HepG2 (cell line): Measurements from ENCODE around the gene VAV2. TPM values are rescaled to one million over a fixed set of nuclear protein-coding genes. Genes with fewer than 3 reads are reported as not detected.

Experiments
- AKAP8 ChIP-seq: sonication (generic); formaldehyde crosslinking; IDR thresholded peaks from 2 replicates; pipeline ENCODE4 v1.5.1; 2020; ENCODE audit warnings: mild to moderate bottlenecking, missing genetic modification reagents
- ARNTL ChIP-seq: sonication (generic); formaldehyde crosslinking; IDR thresholded peaks from 2 replicates; pipeline ENCODE4 v1.4.0; 2020; ENCODE audit warnings: mild to moderate bottlenecking, missing genetic modification reagents
- ERF ChIP-seq: IDR thresholded peaks from 2 replicates; pipeline ENCODE4 v1.6.1; 2018; ENCODE audit warnings: missing biosample characterization, missing genetic modification reagents
- FOXO1 ChIP-seq: sonication (generic); formaldehyde crosslinking; IDR thresholded peaks from 2 replicates; pipeline ENCODE4 v1.4.0; 2020; ENCODE audit warnings: missing genetic modification reagents
- HDAC1 ChIP-seq: sonication (generic); formaldehyde crosslinking; IDR thresholded peaks from 2 replicates; pipeline ENCODE4 v1.5.1; 2020; ENCODE audit warnings: mild to moderate bottlenecking, missing genetic modification reagents
- IRF2 ChIP-seq: IDR thresholded peaks from 2 replicates; pipeline ENCODE4 v1.6.1; 2018; ENCODE audit warnings: missing genetic modification reagents, missing compliant biosample characterization
- MTF2 ChIP-seq: sonication (generic); formaldehyde crosslinking; IDR thresholded peaks from 2 replicates; pipeline ENCODE4 v1.5.0; 2020; ENCODE audit warnings: missing genetic modification reagents, borderline replicate concordance
- NCOR1 ChIP-seq: fragments of 200-600 bp; sonication (generic); IDR thresholded peaks from 2 replicates; pipeline ENCODE4 v1.7.0; 2017; ENCODE audit warnings: antibody characterized with exemption, low read length, borderline replicate concordance
- NR2F6 ChIP-seq, 2 experiments: IDR thresholded peaks; 2 replicates each; pipeline ENCODE4 v1.6.1; 2016; ENCODE audit warnings: antibody characterized with exemption in 1 of 2, mild to moderate bottlenecking in 1 of 2
- PCBP1 ChIP-seq: fragments of 200-400 bp; formaldehyde crosslinking; IDR thresholded peaks from 2 replicates; pipeline ENCODE4 v1.6.1; 2017; ENCODE audit warnings: mild to moderate bottlenecking, low read depth, low read length, borderline replicate concordance
- RBFOX2 ChIP-seq: fragments of 200-400 bp; formaldehyde crosslinking; IDR thresholded peaks from 2 replicates; pipeline ENCODE4 v1.6.1; 2017; ENCODE audit warnings: low read depth, mild to moderate bottlenecking, low read length
- RFX3 ChIP-seq: IDR thresholded peaks from 2 replicates; pipeline ENCODE4 v1.6.1; 2016; ENCODE audit warnings: missing biosample characterization, missing genetic modification reagents
- RFXAP ChIP-seq: sonication (generic); formaldehyde crosslinking; IDR thresholded peaks from 2 replicates; pipeline ENCODE4 v1.4.0; 2020; ENCODE audit warnings: missing genetic modification reagents, borderline replicate concordance
- SETDB1 ChIP-seq: sonication (generic); formaldehyde crosslinking; IDR thresholded peaks from 2 replicates; pipeline ENCODE4 v1.5.1; 2020; ENCODE audit warnings: missing genetic modification reagents, mild to moderate bottlenecking, borderline replicate concordance
- SOX6 ChIP-seq, 2 experiments: fragments of 450-650 bp in 1 of 2; sonication (generic) in 1 of 2; formaldehyde crosslinking in 1 of 2; IDR thresholded peaks; 2 replicates each; pipeline versions ENCODE4 v1.4.0 to v1.6.1; 2017 to 2020; ENCODE audit warnings: antibody characterized with exemption in 1 of 2, mild to moderate bottlenecking in 1 of 2, missing genetic modification reagents in 1 of 2
- SSRP1 ChIP-seq: IDR thresholded peaks from 2 replicates; pipeline ENCODE4 v1.6.1; 2016; ENCODE audit warnings: control low read depth
- TBX2 ChIP-seq: sonication (generic); formaldehyde crosslinking; IDR thresholded peaks from 2 replicates; pipeline ENCODE4 v1.5.0; 2020; ENCODE audit warnings: missing genetic modification reagents, mild to moderate bottlenecking, borderline replicate concordance
- ZFY ChIP-seq: sonication (generic); formaldehyde crosslinking; IDR thresholded peaks from 2 replicates; pipeline ENCODE4 v1.4.0; 2020; ENCODE audit warnings: missing genetic modification reagents
- ZNF274 ChIP-seq: sonication (generic); formaldehyde crosslinking; IDR thresholded peaks from 2 replicates; pipeline ENCODE4 v1.5.1; 2020; ENCODE audit warnings: mild to moderate bottlenecking, missing genetic modification reagents
- ZNF3 ChIP-seq: IDR thresholded peaks from 2 replicates; pipeline ENCODE4 v1.7.0; 2017; ENCODE audit warnings: inconsistent platforms
- ZNF720 ChIP-seq: sonication (generic); formaldehyde crosslinking; IDR thresholded peaks from 2 replicates; pipeline ENCODE4 v1.4.0; 2020; ENCODE audit warnings: missing genetic modification reagents
- ZSCAN29 ChIP-seq: sonication (generic); formaldehyde crosslinking; conservative IDR thresholded peaks from 2 replicates; pipeline ENCODE4 v1.4.0; 2020; ENCODE audit warnings: mild to moderate bottlenecking, missing genetic modification reagents
- polyA plus RNA-seq, 8 experiments: library from polyadenylated mRNA; depleted of rRNA in 3 of 8; stranded (reverse) in 7 of 8; unstranded in 1 of 8; fragments of >200 nt; fragmentation: Illumina TruSeq in 4 of 8; extraction: Trizol in 4 of 8; gene quantifications; 2 replicates each; pipeline versions ENCODE4 v1.2.1 to v1.2.3, GENCODE V29; 2011 to 2016; ENCODE audit warnings: low read depth in 4 of 8, missing spikeins in 1 of 8, mixed read lengths in 1 of 8; ENCODE audit not compliant: insufficient read depth in 1 of 8
- total RNA-seq, 5 experiments: library from RNA; depleted of rRNA; stranded (reverse); fragments of >200 nt; fragmentation: Illumina TruSeq; extraction: Trizol; gene quantifications; 2 replicates each; pipeline ENCODE4 v1.2.3, GENCODE V29; 2016; ENCODE audit warnings: low read depth in 1 of 5
- TF ChIP-seq, protein P1 (sequence below): sonication (generic); formaldehyde crosslinking; conservative IDR thresholded peaks from 2 replicates; pipeline ENCODE4 v1.4.0; 2020; ENCODE audit warnings: missing genetic modification reagents
- TF ChIP-seq, protein P2 (sequence below): IDR thresholded peaks from 2 replicates; pipeline ENCODE4 v1.6.1; 2016
- TF ChIP-seq, protein P3 (sequence below): sonication (generic); formaldehyde crosslinking; IDR thresholded peaks from 2 replicates; pipeline ENCODE4 v1.4.0; 2020; ENCODE audit warnings: mild to moderate bottlenecking, missing genetic modification reagents

VAV2 gene
- total and polyA plus RNA-seq, 2 of the 13 experiments (the other 11 are each of a cell fraction or from before 2014, with no cell fraction given), result 22.5 to 22.9 TPM

DNA sequence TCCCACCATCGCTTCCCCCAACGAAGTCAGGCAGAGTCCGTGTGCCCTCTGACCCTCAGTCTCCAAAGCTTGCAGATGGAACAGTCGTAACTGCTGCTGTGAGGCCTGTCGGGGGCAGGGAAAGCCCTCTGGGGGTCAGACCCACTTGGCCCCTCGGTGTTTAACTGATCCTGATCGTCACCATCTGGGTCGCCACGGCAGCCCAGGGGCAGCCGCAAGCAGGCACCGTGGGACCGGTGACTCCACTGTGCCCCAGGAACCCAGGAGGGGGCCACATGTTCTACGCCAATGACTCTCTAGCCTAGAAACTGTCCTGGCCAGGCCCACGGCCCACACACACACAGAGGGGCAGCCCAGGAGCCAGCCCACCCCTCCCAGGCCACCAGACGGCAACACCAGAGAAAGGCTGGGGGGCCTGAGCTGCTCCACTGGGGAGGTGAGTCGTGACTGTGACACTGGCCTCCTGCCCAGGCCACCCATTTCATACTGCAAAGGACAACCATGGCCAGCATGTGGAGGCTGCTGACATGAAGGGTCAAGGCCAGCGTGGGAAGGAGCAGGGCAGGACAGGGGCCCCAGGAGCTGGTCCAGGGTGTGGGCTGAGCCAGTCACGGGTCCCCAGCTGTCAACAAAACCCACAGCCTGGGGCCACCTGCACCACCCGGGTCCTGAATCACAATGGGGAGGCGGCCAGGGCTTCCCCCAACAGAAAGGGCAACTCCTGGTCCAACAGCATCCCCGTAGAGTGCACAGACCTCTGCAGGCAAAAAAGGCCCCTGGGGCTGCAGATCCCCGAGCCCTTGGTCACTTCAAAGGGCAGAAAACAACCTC, 20.8 kb downstream of the VAV2 start (continued):
- no peak for TF ChIP-seq MTF2 (CRISPR knock-in tag)
- peak; percentile 78 for TF ChIP-seq AKAP8
- no peak for TF ChIP-seq SOX6 (IDR thresholded peaks at IDR 0.05)
- TF ChIP-seq SOX6 (CRISPR knock-in tag; IDR thresholded peaks at IDR 0.05), result peak; percentile 51
- TF ChIP-seq TBX2 (CRISPR knock-in tag), result peak; percentile 54; the same call in 1 of the 2 replicates
- TF ChIP-seq RFX3 (CRISPR knock-in tag), result no peak
- TF ChIP-seq FOXO1, result no peak; the same call in 1 of the 2 replicates
- TF ChIP-seq RFXAP (CRISPR knock-in tag), result no peak
- no peak for TF ChIP-seq ZNF720 (CRISPR knock-in tag)
- TF ChIP-seq ARNTL (CRISPR knock-in tag), result 0 out of 2 replicates have a peak, but pooled peaks have one; percentile 22
- TF ChIP-seq HDAC1 (CRISPR knock-in tag), result peak; percentile 68; the same call in 1 of the 2 replicates
- TF ChIP-seq ZNF274 (CRISPR knock-in tag), result 0 out of 2 replicates have a peak, but pooled peaks have one; percentile 28
- TF ChIP-seq, protein P1, sequence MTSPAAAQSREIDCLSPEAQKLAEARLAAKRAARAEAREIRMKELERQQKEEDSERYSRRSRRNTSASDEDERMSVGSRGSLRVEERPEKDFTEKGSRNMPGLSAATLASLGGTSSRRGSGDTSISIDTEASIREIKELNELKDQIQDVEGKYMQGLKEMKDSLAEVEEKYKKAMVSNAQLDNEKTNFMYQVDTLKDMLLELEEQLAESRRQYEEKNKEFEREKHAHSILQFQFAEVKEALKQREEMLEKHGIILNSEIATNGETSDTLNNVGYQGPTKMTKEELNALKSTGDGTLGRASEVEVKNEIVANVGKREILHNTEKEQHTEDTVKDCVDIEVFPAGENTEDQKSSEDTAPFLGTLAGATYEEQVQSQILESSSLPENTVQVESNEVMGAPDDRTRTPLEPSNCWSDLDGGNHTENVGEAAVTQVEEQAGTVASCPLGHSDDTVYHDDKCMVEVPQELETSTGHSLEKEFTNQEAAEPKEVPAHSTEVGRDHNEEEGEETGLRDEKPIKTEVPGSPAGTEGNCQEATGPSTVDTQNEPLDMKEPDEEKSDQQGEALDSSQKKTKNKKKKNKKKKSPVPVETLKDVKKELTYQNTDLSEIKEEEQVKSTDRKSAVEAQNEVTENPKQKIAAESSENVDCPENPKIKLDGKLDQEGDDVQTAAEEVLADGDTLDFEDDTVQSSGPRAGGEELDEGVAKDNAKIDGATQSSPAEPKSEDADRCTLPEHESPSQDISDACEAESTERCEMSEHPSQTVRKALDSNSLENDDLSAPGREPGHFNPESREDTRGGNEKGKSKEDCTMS (CRISPR knock-in tag), result no peak
- no peak for TF ChIP-seq SETDB1 (CRISPR knock-in tag)
- no peak for TF ChIP-seq IRF2 (CRISPR knock-in tag)
- TF ChIP-seq, protein P2, sequence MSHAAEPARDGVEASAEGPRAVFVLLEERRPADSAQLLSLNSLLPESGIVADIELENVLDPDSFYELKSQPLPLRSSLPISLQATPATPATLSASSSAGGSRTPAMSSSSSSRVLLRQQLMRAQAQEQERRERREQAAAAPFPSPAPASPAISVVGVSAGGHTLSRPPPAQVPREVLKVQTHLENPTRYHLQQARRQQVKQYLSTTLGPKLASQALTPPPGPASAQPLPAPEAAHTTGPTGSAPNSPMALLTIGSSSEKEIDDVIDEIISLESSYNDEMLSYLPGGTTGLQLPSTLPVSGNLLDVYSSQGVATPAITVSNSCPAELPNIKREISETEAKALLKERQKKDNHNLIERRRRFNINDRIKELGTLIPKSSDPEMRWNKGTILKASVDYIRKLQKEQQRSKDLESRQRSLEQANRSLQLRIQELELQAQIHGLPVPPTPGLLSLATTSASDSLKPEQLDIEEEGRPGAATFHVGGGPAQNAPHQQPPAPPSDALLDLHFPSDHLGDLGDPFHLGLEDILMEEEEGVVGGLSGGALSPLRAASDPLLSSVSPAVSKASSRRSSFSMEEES (CRISPR knock-in tag), result peak; percentile 60
- TF ChIP-seq PCBP1, result no peak
- TF ChIP-seq NR2F6 (IDR thresholded peaks at IDR 0.05), result peak; percentile 84
- TF ChIP-seq NR2F6 (CRISPR knock-in tag; IDR thresholded peaks at IDR 0.05), result peak; percentile 93
- TF ChIP-seq, protein P3, sequence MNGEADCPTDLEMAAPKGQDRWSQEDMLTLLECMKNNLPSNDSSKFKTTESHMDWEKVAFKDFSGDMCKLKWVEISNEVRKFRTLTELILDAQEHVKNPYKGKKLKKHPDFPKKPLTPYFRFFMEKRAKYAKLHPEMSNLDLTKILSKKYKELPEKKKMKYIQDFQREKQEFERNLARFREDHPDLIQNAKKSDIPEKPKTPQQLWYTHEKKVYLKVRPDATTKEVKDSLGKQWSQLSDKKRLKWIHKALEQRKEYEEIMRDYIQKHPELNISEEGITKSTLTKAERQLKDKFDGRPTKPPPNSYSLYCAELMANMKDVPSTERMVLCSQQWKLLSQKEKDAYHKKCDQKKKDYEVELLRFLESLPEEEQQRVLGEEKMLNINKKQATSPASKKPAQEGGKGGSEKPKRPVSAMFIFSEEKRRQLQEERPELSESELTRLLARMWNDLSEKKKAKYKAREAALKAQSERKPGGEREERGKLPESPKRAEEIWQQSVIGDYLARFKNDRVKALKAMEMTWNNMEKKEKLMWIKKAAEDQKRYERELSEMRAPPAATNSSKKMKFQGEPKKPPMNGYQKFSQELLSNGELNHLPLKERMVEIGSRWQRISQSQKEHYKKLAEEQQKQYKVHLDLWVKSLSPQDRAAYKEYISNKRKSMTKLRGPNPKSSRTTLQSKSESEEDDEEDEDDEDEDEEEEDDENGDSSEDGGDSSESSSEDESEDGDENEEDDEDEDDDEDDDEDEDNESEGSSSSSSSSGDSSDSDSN, result peak; percentile 40; the same call in 1 of the 2 replicates
- TF ChIP-seq NCOR1, result no peak
- TF ChIP-seq ERF, result 0 out of 2 replicates have a peak, but pooled peaks have one; percentile 25
- TF ChIP-seq RBFOX2, result no peak
- no peak for TF ChIP-seq SSRP1
- no peak for TF ChIP-seq ZFY (CRISPR knock-in tag)
- 0 out of 2 replicates have a peak, but pooled peaks have one; percentile 35 for TF ChIP-seq ZSCAN29 (CRISPR knock-in tag)
- no peak for TF ChIP-seq ZNF3 (CRISPR knock-in tag)
